Lower leg skin (tissue), 4 donors: ENCODE measurements around the gene DOK4. TPM values are rescaled to one million over a fixed set of nuclear protein-coding genes. Genes with fewer than 3 reads are reported as not detected.

Experiments used
- DNase-seq, 2 donors: peaks; one replicate each; pipeline ENCODE4 v3.0.0-alpha.2; 2019; ENCODE audit warnings: low spot score in 2 of 2
- H3K4me3 ChIP-seq: fragments of 200-600 bp; sonication (generic); 2 replicates; pipeline ENCODE4 v1.5.1; 2017; ENCODE audit warnings: mild to moderate bottlenecking, low read depth; ENCODE audit not compliant: poor library complexity, severe bottlenecking
- CTCF ChIP-seq, 3 donors: fragments of 450-650 bp; IDR thresholded peaks; one replicate each; pipeline ENCODE4 v1.5.1; 2016; ENCODE audit warnings: antibody characterized with exemption in 3 of 3, mild to moderate bottlenecking in 3 of 3, moderate library complexity in 2 of 3
- POLR2A ChIP-seq, 2 donors: fragments of 450-650 bp; IDR thresholded peaks; one replicate each; pipeline ENCODE4 v1.6.1; 2016 to 2017; ENCODE audit warnings: antibody characterized with exemption in 2 of 2, mild to moderate bottlenecking in 1 of 2, moderate library complexity in 1 of 2
- WGBS, 2 donors: methylation state at CpG; one replicate each; pipeline ENCODE4 v1.1.5; 2018; 5-methylcytosine and 5-hydroxymethylcytosine counted together
- intact Hi-C: fragments of 100-400 bp; cut with DNase I; formaldehyde crosslinking; loops from one replicate; pipeline ENCODE4 v1.15.0; 2023; ENCODE audit warnings: low total_unique reads
- total RNA-seq, 4 donors: library from RNA; depleted of rRNA; stranded (reverse); fragments of >200 nt; gene quantifications; one replicate each; pipeline ENCODE4 v1.1.0, GENCODE V29; 2016

The DOK4 gene
- total RNA-seq, 4 donors from 2014 or later = 38.9 to 60.5 (median 44.6) TPM

GRCh38 chr16:57483725-57484514 is 2.4 kb downstream of the DOK4 start:
- WGBS, 2 donors = 49 to 53% methylated on average over 16 to 19 of the region's 19 CpGs
- TF ChIP-seq POLR2A (IDR thresholded peaks at IDR 0.05) = no peak
- TF ChIP-seq CTCF (IDR thresholded peaks at IDR 0.05) = no peak
- DNase-seq = no peak
- no peak overlapping the region for H3K4me3 ChIP-seq
- intact Hi-C loops = no loop called here

GRCh38 chr16:57482845-57483545 is 3.3 kb downstream of the DOK4 start:
- WGBS, 2 donors = 82 to 84% methylated on average over 13 of the region's 14 CpGs
- TF ChIP-seq CTCF (IDR thresholded peaks at IDR 0.05) (no peak), POLR2A (IDR thresholded peaks at IDR 0.05) (no peak)
- intact Hi-C loops = no loop called here
- DNase-seq = no peak
- no peak overlapping the region for H3K4me3 ChIP-seq

GRCh38 chr16:57481421-57481820 is 4.9 kb downstream of the DOK4 start:
- DNase-seq = no peak
- no peak overlapping the region for H3K4me3 ChIP-seq
- intact Hi-C loops = no loop called here
- TF ChIP-seq CTCF (IDR thresholded peaks at IDR 0.05) (no peak), POLR2A (IDR thresholded peaks at IDR 0.05) (no peak)
- WGBS, 2 donors = 89 to 92% methylated on average over 4 of the region's 4 CpGs

GRCh38 chr16:57480754-57481230 is 5.5 kb downstream of the DOK4 start:
- intact Hi-C loops = no loop called here
- 52% methylated on average over 6 of the region's 6 CpGs for WGBS, 2 donors
- H3K4me3 ChIP-seq = no peak overlapping the region
- TF ChIP-seq POLR2A (IDR thresholded peaks at IDR 0.05) = no peak
- TF ChIP-seq CTCF (IDR thresholded peaks at IDR 0.05) = no peak
- DNase-seq = no peak

DNA sequence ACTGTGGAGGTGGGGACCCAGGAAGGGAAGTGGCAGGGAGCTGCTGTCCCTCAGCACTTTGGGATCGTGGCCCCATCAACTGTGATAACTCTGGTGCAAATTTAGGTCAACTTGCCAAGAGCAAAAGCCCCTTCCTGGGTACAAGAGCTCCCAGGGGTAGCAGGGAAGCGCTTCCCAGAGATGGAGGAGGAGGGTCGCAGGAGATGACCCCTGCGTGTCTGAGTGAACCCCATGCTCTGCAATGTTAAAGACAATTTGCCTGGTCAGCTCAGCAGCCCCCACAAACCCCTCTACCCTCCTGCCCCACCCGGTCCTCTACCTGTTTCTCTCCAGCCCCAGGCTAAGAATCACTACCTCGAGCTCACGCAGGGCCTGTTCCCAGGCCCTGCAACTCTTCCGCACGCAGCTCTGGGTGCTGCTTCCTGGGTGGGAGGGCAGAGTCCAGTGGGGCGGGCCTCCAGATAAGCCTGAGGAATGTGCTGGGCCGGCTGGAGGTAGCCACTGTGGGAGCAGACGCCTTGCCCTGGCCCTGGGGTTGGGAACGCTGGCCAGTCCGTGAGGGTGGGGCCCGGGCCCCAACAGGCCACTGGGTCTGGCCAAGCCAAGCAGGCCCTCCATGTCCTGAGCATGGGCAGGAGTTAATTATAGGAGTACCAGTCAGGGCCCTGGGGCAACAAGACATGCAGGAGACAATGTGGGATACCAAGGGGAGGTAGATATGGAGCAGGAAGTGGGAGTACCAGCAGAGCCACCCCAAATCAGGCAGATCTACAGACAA is 6.1 kb downstream of the DOK4 start:
- intact Hi-C loops = no loop called here
- WGBS, 2 donors = 40 to 60% methylated on average over 14 to 15 of the region's 15 CpGs
- DNase-seq = no peak

More for the DNA sequence above, 6.1 kb downstream of the DOK4 start:
- no peak overlapping the region for H3K4me3 ChIP-seq
- no peak for TF ChIP-seq CTCF (IDR thresholded peaks at IDR 0.05)
- TF ChIP-seq POLR2A (IDR thresholded peaks at IDR 0.05) = no peak
